Measurements from ENCODE around the gene GLIS1.

Gene GLIS1

DNA sequence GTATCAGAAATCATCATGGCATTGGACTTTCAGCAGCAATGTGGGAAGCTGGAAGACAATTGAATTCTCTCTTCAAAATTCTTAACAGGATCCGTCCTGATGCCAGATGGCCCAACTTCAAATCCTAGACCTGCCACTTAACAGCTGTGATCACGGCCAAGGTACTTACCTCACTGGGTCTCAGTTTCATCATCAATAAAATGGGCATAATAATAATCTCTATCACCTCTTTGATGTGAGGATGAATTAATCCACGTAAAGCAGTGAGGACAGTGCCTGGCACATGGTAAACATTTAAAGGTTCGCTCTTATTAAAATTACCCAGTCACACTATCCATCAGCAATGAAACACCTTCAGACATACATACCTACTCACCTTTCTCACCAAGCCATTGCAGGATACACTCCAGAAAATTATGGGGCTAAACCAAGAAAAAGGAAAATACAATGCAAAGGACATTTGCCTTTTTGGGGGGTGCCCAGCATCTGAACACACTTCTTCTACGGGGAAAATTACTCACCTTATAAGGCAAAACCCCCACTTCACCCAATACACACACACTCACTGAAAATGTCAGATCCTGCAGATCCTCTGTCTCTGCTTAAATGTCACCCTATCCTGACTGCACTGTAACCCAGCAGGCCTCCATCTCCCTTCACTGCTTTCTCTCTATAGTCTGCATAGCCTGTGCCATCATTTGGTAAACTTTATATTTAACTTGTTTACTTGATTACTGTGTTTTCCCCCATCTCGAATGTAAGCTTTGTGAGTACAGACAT, 21.7 kb downstream of the GLIS1 start:
- DNase-seq, result no peak

DNA sequence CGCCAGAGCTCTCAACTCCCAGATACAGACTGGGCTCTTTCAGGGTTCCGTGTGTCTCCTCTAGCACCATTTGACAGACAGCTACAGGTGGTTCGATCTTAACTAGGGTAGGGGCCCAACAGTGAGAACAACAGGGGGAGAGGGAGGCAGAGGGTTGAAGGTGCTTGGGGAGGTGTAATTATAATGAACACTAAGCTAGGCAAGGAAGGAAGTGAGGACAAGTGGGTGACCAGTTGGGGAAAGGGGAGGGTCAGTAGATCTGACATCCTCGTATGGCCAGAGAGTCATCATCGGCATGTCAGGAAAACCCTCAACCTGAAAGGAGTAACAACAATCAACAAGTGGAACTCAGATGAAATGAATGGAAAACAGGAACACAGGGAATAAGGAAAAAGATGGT, 22.8 kb downstream of the GLIS1 start:
- no peak for DNase-seq

DNA sequence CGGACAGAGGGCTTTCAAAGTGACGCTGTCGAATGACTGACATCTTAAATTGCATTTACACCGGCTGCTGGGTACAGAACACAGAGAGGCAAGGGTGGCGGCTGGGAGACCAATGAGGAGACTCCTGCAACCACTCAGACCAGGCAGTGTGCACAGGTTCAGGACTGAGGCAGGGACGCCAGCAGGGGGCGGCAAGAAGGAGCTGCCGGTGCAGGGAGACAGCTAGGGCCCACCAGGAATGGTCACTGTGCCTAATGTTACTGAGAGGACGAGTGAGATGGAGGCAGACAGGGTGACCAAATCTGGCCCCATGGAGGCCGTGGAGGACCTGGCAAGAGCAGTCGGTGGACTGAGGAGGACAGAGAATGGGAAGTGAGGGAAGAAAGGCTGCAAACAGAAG, 23.5 kb downstream of the GLIS1 start:
- no peak for DNase-seq

DNA sequence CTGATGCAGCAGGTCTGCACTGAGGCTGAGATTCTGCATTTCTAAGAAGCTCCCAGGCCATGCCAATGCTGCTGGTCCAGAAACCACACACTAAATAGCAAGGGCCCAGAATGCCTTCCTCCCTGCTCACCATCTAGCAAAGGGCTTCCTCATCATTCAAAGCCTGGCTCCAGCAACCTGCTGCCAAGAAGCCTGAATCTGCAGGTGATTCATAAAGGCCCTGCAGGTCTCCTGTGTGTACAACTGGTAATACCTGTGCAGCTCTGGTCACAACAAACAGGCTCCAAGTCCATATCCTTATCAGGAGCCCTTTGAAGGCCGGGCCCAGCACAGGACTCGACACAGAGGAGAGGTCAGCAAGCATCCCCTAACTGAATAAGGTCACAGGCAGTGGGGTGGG, 26.7 kb downstream of the GLIS1 start:
- DNase-seq, result no peak

DNA sequence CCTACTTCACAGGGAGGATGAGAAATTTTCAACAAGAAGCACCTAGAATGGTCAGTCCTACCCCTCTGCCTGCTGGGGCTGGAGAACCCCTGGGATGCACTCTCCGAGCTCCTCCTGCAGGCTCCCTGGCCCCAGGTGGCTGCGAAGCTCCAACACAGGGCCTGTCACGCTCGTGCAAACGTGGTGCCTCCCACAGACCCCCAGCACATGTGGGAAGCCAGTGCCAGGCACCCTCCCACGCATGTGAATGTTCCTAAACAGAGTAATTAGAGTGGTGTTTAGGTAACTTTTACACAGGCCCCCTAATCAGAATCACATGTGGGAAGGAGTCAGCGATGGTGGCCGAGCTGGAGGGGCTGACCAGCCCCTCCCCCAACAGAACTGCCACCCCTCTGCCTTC, 28.4 kb downstream of the GLIS1 start:
- DNase-seq, result no peak

DNA sequence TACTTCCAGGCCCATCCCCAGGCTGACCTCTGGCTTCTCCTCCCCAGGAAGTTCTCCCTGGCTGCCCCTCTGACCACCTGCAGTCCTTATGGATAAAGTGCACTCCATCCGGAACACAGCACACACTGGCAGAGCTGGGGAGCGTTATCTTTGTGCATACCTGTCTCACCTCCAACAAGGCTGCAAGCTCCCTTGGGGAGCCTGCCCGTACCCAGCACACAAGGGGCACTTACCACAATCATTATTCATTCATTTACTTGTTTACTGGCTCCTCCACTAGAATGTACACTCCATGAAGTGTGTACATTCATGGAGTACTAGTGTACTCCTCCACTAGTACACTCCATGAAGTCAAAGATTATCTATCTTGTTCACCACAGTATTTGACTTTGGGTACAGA, 30.3 kb downstream of the GLIS1 start:
- no peak for DNase-seq

DNA sequence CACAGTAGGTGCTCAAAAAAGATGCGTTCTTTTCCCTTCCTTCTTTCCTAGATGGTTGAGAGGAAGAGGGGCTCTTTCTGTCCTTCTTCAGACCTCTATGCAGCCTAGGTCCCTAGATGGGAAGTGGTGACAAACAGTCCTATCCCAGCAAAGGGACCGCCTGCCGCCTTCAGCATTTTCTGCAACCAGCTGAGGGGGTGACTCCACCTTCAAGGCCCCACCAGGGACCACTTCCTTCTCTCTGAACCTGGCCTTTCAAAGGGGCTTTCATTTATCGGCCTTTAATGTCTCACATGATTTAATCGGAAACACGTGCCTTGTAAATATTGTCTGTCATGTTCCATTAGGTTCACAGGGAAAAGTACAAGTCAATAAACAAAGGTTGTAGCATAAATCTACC, 32.6 kb downstream of the GLIS1 start:
- no peak for DNase-seq

DNA sequence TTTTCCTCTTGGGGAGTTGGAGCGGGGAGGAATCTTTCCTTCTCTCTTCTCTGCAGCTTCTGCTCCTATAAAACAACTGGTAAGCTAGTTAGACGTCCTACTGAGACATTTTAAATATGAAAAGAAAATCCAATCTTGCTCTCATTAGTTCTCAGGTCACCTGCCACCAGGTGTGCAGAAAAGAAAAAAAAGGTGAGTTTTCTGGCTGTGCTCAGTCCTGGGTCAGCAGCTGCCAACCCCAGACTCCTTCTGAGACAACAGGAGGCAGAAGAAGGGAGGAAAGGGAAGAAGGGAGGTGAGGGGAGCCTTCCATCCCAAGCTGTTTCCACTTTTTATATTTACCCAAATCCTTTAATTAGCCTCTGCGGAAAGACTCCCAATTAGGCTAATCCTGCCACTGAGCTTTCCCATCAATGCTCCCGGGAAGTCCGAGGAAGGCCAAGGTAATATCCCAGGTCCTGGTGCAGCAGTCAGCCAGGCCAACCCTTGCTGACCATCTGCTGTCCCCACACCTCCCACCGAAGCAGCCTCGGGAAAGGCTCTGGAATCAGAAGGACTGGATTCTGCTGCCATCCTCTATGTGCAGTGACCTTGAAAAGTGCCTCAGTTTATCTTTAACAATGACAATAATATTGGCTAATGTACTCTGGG, 33.4 kb downstream of the GLIS1 start:
- DNase-seq, result no peak

DNA sequence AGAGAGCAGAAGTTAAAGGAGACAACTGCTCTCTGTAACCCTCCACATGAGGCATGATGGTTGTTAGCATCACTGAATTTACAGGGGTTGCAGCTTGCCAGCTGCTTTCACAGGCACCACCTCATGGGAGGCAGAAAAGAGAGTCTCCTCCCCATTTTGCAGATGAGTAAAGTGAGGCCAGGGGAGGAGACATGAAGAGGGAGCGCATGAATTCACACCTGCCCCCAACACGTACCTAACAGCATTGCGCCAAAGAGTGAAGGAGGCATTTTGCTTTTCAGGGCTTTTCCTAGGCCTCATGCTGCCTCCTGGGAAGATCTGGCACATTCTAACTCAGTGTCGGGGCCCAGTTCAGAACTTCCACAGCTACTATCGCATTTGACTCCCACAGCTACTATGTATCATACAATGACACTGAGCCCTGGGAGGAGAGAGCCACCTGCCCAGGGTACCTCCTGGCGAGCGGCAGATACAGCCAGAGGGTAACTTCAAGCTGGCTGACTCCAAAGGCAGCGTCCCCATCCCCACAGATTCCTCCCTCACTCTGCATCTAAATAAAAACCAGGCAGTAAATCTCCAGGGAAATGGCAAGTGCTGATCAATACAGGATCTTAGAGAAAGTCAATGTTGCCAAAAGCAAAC, 34.0 kb downstream of the GLIS1 start:
- no peak for DNase-seq

DNA sequence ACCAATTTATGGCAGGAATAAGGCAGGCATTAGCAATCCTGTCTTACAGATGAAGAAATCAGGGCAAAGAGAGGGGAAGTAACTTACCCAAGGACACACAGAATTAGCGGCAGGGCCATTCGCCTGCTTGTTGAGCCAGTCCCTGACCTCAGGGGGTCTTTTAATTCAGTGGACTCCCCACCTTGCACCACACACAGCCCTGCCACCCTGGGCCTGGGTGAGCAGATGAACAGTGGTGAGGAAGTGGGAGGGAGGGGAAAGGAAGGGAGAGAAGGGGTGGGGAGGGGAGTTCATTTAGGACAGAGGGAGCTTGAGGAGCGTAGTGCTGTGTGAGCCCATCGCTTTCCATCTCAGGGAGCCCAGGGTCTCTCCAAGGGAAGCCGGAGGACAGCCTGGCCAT, 34.7 kb downstream of the GLIS1 start:
- no peak for DNase-seq

DNA sequence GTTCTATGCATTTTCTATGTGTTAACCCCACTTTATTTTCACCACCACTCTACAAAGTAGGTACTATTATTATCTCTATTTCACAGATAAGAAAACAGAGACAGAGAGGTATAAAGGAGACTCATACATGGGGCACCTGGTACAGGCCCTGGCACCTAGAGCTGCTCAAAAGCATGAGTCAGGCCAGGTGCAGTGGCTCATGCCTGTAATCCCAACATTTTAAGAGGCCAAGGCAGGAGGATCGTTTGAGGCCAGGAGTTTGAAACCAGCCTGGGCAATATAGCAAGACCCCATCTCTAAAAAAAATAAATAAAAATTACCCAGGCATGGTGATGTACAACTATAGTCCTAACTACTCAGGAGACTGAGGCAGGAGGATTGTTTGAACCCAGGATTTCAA, 35.8 kb downstream of the GLIS1 start:
- DNase-seq, result no peak

DNA sequence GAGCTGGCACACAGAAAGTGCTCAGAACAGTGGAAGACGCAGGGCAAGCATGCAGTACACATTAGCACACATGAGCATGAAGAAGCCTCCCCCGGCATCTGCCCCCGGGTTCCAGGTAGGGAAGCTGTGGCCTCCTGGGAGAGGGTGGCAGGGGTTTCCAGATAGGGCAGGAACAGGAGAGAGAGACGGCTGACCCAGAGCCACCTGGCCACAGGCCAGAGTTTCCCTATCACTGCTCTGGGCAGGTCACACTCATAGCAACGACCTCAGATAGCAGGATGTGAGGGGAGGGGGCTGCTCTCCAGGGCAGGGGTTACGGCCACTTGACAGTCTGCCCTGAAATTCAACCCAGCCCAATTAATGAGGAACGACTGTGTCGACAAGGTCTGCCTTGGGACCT, 36.6 kb downstream of the GLIS1 start:
- DNase-seq, result no peak

DNA sequence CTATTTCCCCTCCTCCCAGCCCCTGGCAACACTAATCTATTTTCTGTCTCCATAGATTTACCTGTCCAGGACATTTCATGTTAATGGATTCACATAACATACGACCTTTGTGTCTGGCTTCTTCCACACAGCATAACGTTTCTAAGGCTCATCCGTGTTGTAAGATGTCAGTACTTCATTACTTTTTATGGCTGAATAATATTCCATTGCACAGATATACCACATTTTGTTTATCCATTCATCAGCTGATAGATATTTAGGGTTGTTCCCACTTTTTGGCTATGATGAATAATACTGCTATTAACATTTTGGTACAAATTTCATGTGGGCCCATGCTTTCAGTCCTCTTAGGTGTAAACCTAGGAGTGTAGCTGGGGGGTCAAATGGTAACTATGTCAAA, 38.2 kb downstream of the GLIS1 start:
- no peak for DNase-seq

DNA sequence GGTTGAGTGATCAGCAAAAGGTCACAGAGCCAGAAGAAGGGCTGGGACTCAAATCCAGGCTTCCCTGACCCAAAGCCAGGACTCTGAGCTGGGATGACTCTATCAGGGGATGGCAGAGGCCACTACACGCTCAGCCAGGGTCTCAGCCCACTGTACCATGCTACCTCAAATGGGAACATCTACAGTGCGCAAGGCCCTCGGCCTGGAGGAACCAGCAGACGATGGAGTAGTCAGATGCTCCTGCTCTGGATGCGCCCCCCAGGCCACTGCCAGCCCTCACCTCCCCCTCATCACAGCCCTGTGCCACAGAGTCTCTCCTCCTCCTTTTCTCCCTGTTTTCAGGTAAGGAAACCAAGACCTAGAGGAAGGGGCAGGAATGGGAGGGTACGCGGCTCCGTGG, 39.0 kb downstream of the GLIS1 start:
- DNase-seq, result no peak

DNA sequence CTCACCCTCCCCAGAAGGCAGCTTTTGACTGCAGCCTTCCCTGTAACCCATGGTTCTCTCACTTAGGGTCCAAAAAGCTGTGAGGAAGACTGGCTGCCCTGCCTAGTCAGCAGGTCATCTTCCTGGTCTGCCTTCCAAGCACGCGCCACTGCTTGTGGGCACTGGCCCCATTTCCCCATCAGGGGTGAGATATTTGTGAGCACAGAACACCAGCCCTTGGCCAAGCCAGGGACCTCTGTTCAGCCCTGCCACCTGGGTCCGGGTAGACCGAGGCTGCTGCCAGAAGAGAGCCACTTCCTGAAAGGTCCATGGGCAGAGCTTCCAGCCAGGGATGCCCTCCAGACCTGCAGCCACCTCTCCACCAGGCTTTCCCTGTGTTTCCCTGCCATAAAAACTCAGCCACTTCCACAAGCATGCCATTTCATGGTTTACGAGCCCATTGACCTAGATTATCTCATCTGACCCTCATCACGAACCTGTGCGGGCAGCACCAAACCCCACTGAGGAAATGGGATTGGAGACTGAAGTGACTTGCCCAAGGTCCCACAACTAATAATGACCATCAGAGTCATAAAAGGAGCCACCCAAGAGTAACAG, 40.5 kb downstream of the GLIS1 start:
- DNase-seq, result no peak

DNA sequence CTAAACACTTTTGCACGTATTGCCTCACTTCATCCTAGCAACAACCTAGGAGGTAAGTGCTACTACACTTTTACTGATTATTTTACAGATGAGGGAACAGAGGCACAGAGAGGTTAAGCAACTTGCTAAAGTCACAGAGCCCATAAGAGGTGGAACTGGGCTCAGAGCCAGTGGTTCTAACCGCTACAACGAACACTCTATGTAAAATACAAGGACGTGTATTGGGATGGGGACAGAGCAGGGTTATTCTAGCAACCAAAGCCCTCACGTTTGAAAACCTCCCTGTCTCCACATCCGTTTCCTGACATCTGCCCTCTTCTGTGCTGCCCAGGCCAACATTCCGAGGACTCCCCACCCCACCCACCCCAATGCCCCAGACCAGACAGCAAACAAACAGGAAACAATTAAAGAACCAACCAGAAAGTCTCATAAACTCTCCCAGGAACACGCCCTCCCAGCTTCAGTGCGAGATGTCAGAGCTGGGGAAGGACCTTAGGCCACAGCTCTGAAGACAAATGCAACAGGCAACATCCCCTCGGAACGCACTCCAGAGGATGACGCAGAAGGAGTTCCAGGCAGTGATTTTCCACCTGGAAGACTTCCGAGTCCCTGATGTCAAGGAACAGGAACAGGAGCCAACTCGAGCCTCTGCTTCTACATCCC, 41.1 kb downstream of the GLIS1 start:
- DNase-seq, result no peak

DNA sequence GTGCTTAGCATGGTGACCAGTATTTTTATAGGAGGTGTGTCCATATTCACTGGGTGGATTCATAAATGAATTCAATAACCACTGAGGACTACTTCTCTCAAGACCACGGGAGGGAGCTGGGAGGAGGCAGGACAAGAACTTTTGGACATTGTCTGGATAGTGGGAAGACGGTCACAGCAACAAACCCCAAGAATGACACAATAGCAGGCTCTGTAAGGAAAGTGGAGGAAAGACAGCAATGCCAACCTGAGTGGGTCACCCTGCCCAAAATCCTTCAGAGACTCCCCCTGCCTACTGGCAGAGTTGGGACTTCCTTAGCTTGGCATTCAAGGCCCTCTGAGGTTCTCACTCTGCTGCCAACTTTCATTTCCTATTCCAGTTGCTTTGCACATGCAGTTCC, 42.0 kb downstream of the GLIS1 start:
- no peak for DNase-seq

DNA sequence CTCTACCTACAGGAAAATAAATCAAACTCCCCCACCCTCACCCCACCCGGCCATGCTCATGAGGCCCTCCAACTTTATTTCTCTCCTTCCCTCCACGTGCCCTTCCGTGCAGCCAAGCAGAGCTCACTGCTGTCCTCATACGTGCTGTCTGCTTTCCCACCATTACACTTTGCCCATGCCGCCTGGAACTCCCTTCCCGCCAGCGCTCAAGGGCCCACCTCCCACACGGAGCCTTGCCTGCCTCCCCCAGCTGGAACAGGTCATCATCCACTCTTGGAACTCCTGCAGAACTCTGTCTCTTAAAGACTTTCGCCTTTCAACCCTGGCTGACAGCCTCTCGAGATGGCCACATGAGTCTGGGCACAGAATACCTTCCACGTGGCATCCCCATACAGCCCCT, 42.4 kb downstream of the GLIS1 start:
- DNase-seq, result no peak

DNA sequence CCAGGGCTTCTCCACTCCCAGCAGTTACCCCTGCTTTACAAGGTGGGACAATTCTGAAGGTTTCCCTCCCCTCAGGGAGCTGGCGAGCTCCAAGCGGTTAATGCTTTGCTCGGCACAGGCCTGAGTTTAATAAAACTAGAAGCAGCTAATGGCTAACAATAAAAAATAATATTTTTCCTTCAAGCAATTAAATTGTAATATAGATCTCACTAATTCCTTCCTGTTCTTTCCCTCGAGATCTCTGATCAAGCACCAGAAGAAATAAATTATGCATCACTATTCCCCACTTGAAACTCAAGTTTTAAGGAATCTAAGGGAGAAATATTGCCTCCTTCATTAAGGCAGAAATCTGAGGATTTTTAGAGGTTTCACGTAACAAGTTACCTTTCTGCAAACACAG, 42.9 kb downstream of the GLIS1 start:
- no peak for DNase-seq

DNA sequence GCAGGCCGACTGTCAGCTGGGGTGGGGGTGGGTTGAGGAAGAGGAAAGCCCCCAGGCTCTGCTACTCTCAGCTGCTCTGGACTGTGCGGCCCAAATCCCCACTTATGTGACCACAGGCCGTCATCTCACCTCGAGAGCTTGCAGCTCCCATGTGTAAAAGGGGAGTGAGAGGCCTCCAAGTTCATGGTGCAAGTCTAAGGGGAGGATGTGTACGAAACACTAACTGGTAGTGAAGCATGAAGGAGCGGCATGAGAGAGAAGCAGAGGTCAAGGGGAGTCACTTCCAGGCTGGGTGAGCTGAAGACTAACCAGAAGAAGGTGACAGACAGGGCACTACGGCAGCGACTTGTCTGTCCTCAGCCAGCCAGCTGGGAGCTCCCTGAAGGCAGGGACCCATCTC, 43.8 kb downstream of the GLIS1 start:
- no peak for DNase-seq

DNA sequence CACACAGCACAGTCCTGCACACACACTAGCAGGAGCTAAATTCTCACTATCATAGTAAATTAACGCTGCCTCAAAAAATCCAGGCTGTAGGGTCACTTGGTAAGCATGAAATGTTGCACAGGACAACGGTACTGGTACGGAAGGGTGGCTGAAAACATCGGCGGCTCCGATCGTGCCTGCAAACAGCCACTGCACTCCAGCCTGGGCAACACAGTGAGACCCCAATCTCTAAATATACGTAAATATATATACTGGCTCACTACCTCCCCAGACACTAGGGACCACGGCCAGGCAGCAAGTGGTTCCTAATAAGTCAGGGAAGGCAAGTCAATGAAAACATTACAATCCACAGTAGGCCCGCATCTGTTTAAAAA, 44.3 kb downstream of the GLIS1 start:
- no peak for DNase-seq

DNA sequence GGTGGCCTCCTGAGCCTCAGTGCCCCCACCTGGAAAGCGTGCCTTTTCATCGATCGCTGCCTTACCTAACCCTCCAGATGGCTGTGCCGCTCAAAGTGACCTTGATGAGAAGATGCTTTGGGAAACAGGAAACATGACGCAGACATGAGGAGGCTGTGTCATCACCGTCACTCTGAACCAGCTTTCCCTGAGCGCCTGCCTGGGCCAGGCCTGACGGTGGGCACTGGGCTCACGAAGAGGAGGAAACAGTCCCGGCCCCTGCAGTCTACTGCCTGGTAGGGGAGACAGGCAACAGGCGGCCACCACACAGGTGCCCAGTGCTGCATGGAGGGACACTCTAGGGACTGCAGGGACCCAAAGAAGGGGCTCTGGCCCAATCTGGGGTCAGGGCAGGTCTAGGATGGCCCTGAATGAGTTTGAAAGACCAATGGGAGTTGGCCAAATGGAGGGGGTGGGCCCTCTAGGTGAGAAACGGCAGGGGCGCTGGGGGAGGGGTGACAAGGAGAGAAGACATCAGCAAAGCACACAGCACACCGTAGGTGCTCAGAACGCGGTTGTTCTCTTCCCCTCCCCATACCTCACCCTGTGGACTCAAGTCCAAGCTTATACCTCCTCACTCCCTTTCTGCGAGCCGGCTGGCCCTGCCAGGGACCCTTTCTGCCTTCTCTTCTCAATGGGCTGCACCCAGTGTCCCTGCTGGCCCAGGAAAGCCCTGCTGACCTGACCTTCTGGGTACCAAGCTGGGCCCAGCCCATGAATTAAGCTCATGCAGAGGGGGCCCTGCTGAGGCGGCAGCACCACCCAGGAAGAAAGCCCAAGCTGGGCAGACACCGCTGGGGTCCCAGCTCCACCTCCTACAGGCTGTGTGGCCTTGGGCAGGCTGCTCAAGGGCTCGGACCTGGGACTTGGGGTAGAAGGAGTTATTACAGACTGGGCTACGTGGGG, 44.9 kb downstream of the GLIS1 start:
- no peak for DNase-seq

Measured in activated CD4-positive, alpha-beta T cell treated with anti-CD3 and anti-CD28 coated beads, Interleukin-2, amount 50 U/mL, for 4 hours (primary cell).